Astrocyte of the cerebellum (primary cell): Measurements from ENCODE around the gene E2F3.
A peak's percentile ranks its signal among the peaks of the same experiment; 100 is the strongest.

Source experiments
- DNase-seq: peaks from one replicate; pipeline ENCODE4 v3.0.0-alpha.2; 2011; ENCODE audit warnings: low read depth
- H3K4me3 ChIP-seq: 2 replicates; pipeline ENCODE4 v1.5.1; 2011; ENCODE audit warnings: mild to moderate bottlenecking, low read depth, low read length, moderate library complexity
- CTCF ChIP-seq: IDR thresholded peaks from 2 replicates; pipeline ENCODE4 v1.5.1; 2012; ENCODE audit warnings: low read length, low read depth, moderate library complexity, mild to moderate bottlenecking; ENCODE audit errors: missing control alignments
- in situ Hi-C: cut with HindIII; loops from 2 replicates; pipeline ENCODE4 v1.10.0; 2017; ENCODE audit warnings: low sequenced_read_pairs

E2F3 gene

GRCh38 chr6:20538131-20538662 is 136.5 kb downstream of the E2F3 start:
- in situ Hi-C loops, result loop anchor here (25.0 kb wide), 1 partner anchor 251 kb away; no protein-coding TSS in a partner anchor
- no peak for TF ChIP-seq CTCF
- no peak for DNase-seq
- no peak overlapping the region for H3K4me3 ChIP-seq

- no peak for TF ChIP-seq CTCF
- no peak for DNase-seq
- in situ Hi-C loops, result loop anchor here (25.0 kb wide), 1 partner anchor 252 kb away; no protein-coding TSS in a partner anchor
- H3K4me3 ChIP-seq, result no peak overlapping the region
Measured at GRCh38 chr6:20538907-20539306, 137.2 kb downstream of the E2F3 start.

GRCh38 chr6:20539387-20539786 is 137.7 kb downstream of the E2F3 start:
- no peak overlapping the region for H3K4me3 ChIP-seq
- TF ChIP-seq CTCF, result no peak
- in situ Hi-C loops, result loop anchor here (25.0 kb wide), 1 partner anchor 252 kb away; no protein-coding TSS in a partner anchor
- no peak for DNase-seq

GRCh38 chr6:20540683-20541082 is 139.0 kb downstream of the E2F3 start:
- in situ Hi-C loops, result loop anchor here (25.0 kb wide), 1 partner anchor 253 kb away; no protein-coding TSS in a partner anchor
- TF ChIP-seq CTCF, result no peak

GRCh38 chr6:20541382-20541781 is 139.7 kb downstream of the E2F3 start:
- in situ Hi-C loops, result loop anchor here (25.0 kb wide), 1 partner anchor 254 kb away; no protein-coding TSS in a partner anchor
- no peak for DNase-seq
- H3K4me3 ChIP-seq, result no peak overlapping the region
- TF ChIP-seq CTCF, result no peak

More at GRCh38 chr6:20540683-20541082, 139.0 kb downstream of the E2F3 start:
- H3K4me3 ChIP-seq, result no peak overlapping the region
- DNase-seq, result no peak

GRCh38 chr6:20542927-20543602 is 141.4 kb downstream of the E2F3 start:
- peak; percentile 92 for DNase-seq
- TF ChIP-seq CTCF, result no peak
- H3K4me3 ChIP-seq, result no peak overlapping the region
- in situ Hi-C loops, result loop anchor here (25.0 kb wide), 1 partner anchor 256 kb away; no protein-coding TSS in a partner anchor
